ENCODE measurements around the gene SGPL1. TPM values are rescaled to one million over a fixed set of nuclear protein-coding genes. Genes with fewer than 3 reads are reported as not detected.

Gene SGPL1
- total RNA-seq, 1 donor from 2014 or later: 111 TPM

GRCh38 chr10:70810967-70811366 is 4.8 kb upstream of the SGPL1 start:
- Mint-ChIP-seq H3K27ac (ENCODE audit: unreplicated experiment) (no peak overlapping the region), H3K27me3 (ENCODE audit: unreplicated experiment) (no peaks in the 10 kb centered on the region), H3K4me1 (ENCODE audit: low read depth, unreplicated experiment) (no peaks in the 10 kb centered on the region), H3K36me3 (ENCODE audit: unreplicated experiment) (no peaks in the 10 kb centered on the region), H3K4me3 (ENCODE audit: unreplicated experiment) (no peak overlapping the region), H3K9me3 (ENCODE audit: unreplicated experiment) (no peaks in the 10 kb centered on the region)
- TF ChIP-seq CTCF (IDR thresholded peaks at IDR 0.05; ENCODE audit: partially characterized antibody, unreplicated experiment): no peak
- DNase-seq: no peak

GRCh38 chr10:70811881-70812280 is 3.9 kb upstream of the SGPL1 start:
- no peak for TF ChIP-seq CTCF (IDR thresholded peaks at IDR 0.05; ENCODE audit: partially characterized antibody, unreplicated experiment)
- no peaks in the 10 kb centered on the region for H3K4me1 Mint-ChIP-seq (ENCODE audit: low read depth, unreplicated experiment)
- no peak overlapping the region for H3K4me3 Mint-ChIP-seq (ENCODE audit: unreplicated experiment)
- H3K9me3 Mint-ChIP-seq (ENCODE audit: unreplicated experiment): no peaks in the 10 kb centered on the region
- no peaks in the 10 kb centered on the region for H3K36me3 Mint-ChIP-seq (ENCODE audit: unreplicated experiment)
- H3K27me3 Mint-ChIP-seq (ENCODE audit: unreplicated experiment): no peaks in the 10 kb centered on the region
- H3K27ac Mint-ChIP-seq (ENCODE audit: unreplicated experiment): no peak overlapping the region
- DNase-seq: no peak

GRCh38 chr10:70812814-70813213 is 2.9 kb upstream of the SGPL1 start:
- DNase-seq: no peak
- Mint-ChIP-seq H3K27ac (ENCODE audit: unreplicated experiment) (no peak overlapping the region), H3K9me3 (ENCODE audit: unreplicated experiment) (no peaks in the 10 kb centered on the region), H3K4me3 (ENCODE audit: unreplicated experiment) (no peak overlapping the region), H3K27me3 (ENCODE audit: unreplicated experiment) (no peaks in the 10 kb centered on the region), H3K36me3 (ENCODE audit: unreplicated experiment) (no peaks in the 10 kb centered on the region), H3K4me1 (ENCODE audit: low read depth, unreplicated experiment) (peaks cover 5% of the 10 kb centered on the region)
- no peak for TF ChIP-seq CTCF (IDR thresholded peaks at IDR 0.05; ENCODE audit: partially characterized antibody, unreplicated experiment)

GRCh38 chr10:70814126-70814525 is 1.6 kb upstream of the SGPL1 start:
- Mint-ChIP-seq H3K27me3 (ENCODE audit: unreplicated experiment) (no peaks in the 10 kb centered on the region), H3K4me1 (ENCODE audit: low read depth, unreplicated experiment) (peaks cover 8% of the 10 kb centered on the region), H3K4me3 (ENCODE audit: unreplicated experiment) (no peak overlapping the region), H3K27ac (ENCODE audit: unreplicated experiment) (no peak overlapping the region), H3K9me3 (ENCODE audit: unreplicated experiment) (no peaks in the 10 kb centered on the region), H3K36me3 (ENCODE audit: unreplicated experiment) (no peaks in the 10 kb centered on the region)
- no peak for TF ChIP-seq CTCF (IDR thresholded peaks at IDR 0.05; ENCODE audit: partially characterized antibody, unreplicated experiment)
- DNase-seq: no peak

- Mint-ChIP-seq H3K4me3 (ENCODE audit: unreplicated experiment) (peak overlapping the region; percentile 91), H3K27ac (ENCODE audit: unreplicated experiment) (peak overlapping the region; percentile 84), H3K9me3 (ENCODE audit: unreplicated experiment) (peaks cover 1% of the 10 kb centered on the region), H3K36me3 (ENCODE audit: unreplicated experiment) (no peaks in the 10 kb centered on the region), H3K4me1 (ENCODE audit: low read depth, unreplicated experiment) (peaks cover 16% of the 10 kb centered on the region), H3K27me3 (ENCODE audit: unreplicated experiment) (no peaks in the 10 kb centered on the region)
- DNase-seq: peak; percentile 77
- no peak for TF ChIP-seq CTCF (IDR thresholded peaks at IDR 0.05; ENCODE audit: partially characterized antibody, unreplicated experiment)
Observed at GRCh38 chr10:70816220-70816894, 609 bp downstream of the SGPL1 start.

All from glutamatergic neuron (in vitro differentiated cells).